ENCODE data around the gene MYO18B. TPM values are rescaled to one million over a fixed set of nuclear protein-coding genes. Genes with fewer than 3 reads are reported as not detected.
A peak's percentile ranks its signal among the peaks of the same experiment; 100 is the strongest.

MYO18B gene
- total and polyA plus RNA-seq, 2 donors from 2014 or later: 0.19 to 0.41 TPM

GRCh38 chr22:25847451-25847850 is 105.5 kb downstream of the MYO18B start:
- no peak overlapping the region for H3K9ac ChIP-seq (ENCODE audit: low read length in 3 of 3)
- DNase-seq (peak in 1 of 5 donors; percentile 61), FAIRE-seq (no peak)
- H3K4me1 ChIP-seq (ENCODE audit: control insufficient read depth in 2 of 3, insufficient read depth in 2 of 3, low read depth in 1 of 3, low read length in 3 of 3): no peaks in the 10 kb centered on the region
- no peak overlapping the region for H3K4me3 ChIP-seq (ENCODE audit: low read length in 3 of 3)
- H3K36me3 ChIP-seq (ENCODE audit: control insufficient read depth in 2 of 3, insufficient read depth in 3 of 3, low read length in 3 of 3): no peaks in the 10 kb centered on the region
- H3K9me3 ChIP-seq (ENCODE audit: control insufficient read depth in 2 of 3, insufficient read depth in 1 of 3, low read length in 3 of 3): no peaks in the 10 kb centered on the region
- H3K27ac ChIP-seq (ENCODE audit: low read depth in 2 of 2, low read length in 2 of 2): no peak overlapping the region
- no peak for TF ChIP-seq CTCF (IDR thresholded peaks at IDR 0.05; ENCODE audit: borderline replicate concordance, extremely low read depth, insufficient read depth)
- intact Hi-C loops (cut with DNase I): no loop called here
- no peaks in the 10 kb centered on the region for H3K27me3 ChIP-seq (ENCODE audit: control insufficient read depth, insufficient read depth, low read length)

GRCh38 chr22:25848954-25849353 is 107.0 kb downstream of the MYO18B start:
- no peak for TF ChIP-seq CTCF (IDR thresholded peaks at IDR 0.05; ENCODE audit: borderline replicate concordance, extremely low read depth, insufficient read depth)
- no peak overlapping the region for H3K9ac ChIP-seq (ENCODE audit: low read length in 3 of 3)
- no peaks in the 10 kb centered on the region for H3K4me1 ChIP-seq (ENCODE audit: control insufficient read depth in 2 of 3, insufficient read depth in 2 of 3, low read depth in 1 of 3, low read length in 3 of 3)
- intact Hi-C loops (cut with DNase I): no loop called here
- H3K27me3 ChIP-seq (ENCODE audit: control insufficient read depth, insufficient read depth, low read length): no peaks in the 10 kb centered on the region
- H3K27ac ChIP-seq (ENCODE audit: low read depth in 2 of 2, low read length in 2 of 2): no peak overlapping the region
- H3K9me3 ChIP-seq (ENCODE audit: control insufficient read depth in 2 of 3, insufficient read depth in 1 of 3, low read length in 3 of 3): no peaks in the 10 kb centered on the region
- H3K4me3 ChIP-seq (ENCODE audit: low read length in 3 of 3): no peak overlapping the region
- H3K36me3 ChIP-seq (ENCODE audit: control insufficient read depth in 2 of 3, insufficient read depth in 3 of 3, low read length in 3 of 3): no peaks in the 10 kb centered on the region
- DNase-seq: no peak
- no peak for FAIRE-seq

GRCh38 chr22:25849522-25849921 is 107.5 kb downstream of the MYO18B start:
- intact Hi-C loops (cut with DNase I): no loop called here
- no peak for DNase-seq
- FAIRE-seq: no peak
- Histone ChIP-seq H3K36me3 (ENCODE audit: control insufficient read depth in 2 of 3, insufficient read depth in 3 of 3, low read length in 3 of 3) (no peaks in the 10 kb centered on the region), H3K27me3 (ENCODE audit: control insufficient read depth, insufficient read depth, low read length) (no peaks in the 10 kb centered on the region), H3K27ac (ENCODE audit: low read depth in 2 of 2, low read length in 2 of 2) (no peak overlapping the region), H3K9me3 (ENCODE audit: control insufficient read depth in 2 of 3, insufficient read depth in 1 of 3, low read length in 3 of 3) (no peaks in the 10 kb centered on the region), H3K4me3 (ENCODE audit: low read length in 3 of 3) (no peak overlapping the region), H3K4me1 (ENCODE audit: control insufficient read depth in 2 of 3, insufficient read depth in 2 of 3, low read depth in 1 of 3, low read length in 3 of 3) (no peaks in the 10 kb centered on the region), H3K9ac (ENCODE audit: low read length in 3 of 3) (no peak overlapping the region)
- TF ChIP-seq CTCF (IDR thresholded peaks at IDR 0.05; ENCODE audit: borderline replicate concordance, extremely low read depth, insufficient read depth): no peak

- H3K9ac ChIP-seq (ENCODE audit: low read length in 3 of 3): no peak overlapping the region
- no peak for TF ChIP-seq CTCF (IDR thresholded peaks at IDR 0.05; ENCODE audit: borderline replicate concordance, extremely low read depth, insufficient read depth)
- H3K4me3 ChIP-seq (ENCODE audit: low read length in 3 of 3): no peak overlapping the region
Observed at GRCh38 chr22:25852223-25852622, 110.2 kb downstream of the MYO18B start.

More at GRCh38 chr22:25852223-25852622, 110.2 kb downstream of the MYO18B start:
- Histone ChIP-seq H3K4me1 (ENCODE audit: control insufficient read depth in 2 of 3, insufficient read depth in 2 of 3, low read depth in 1 of 3, low read length in 3 of 3) (no peaks in the 10 kb centered on the region), H3K9me3 (ENCODE audit: control insufficient read depth in 2 of 3, insufficient read depth in 1 of 3, low read length in 3 of 3) (no peaks in the 10 kb centered on the region), H3K27ac (ENCODE audit: low read depth in 2 of 2, low read length in 2 of 2) (no peak overlapping the region), H3K36me3 (ENCODE audit: control insufficient read depth in 2 of 3, insufficient read depth in 3 of 3, low read length in 3 of 3) (no peaks in the 10 kb centered on the region), H3K27me3 (ENCODE audit: control insufficient read depth, insufficient read depth, low read length) (no peaks in the 10 kb centered on the region)
- FAIRE-seq (no peak), DNase-seq (no peak)
- intact Hi-C loops (cut with DNase I): no loop called here
